Neural cell (in vitro differentiated cells): ENCODE data around the gene RORC. TPM values are rescaled to one million over a fixed set of nuclear protein-coding genes. Genes with fewer than 3 reads are reported as not detected.
"Not testable (repeated sequence)": the region's sequence is repeated elsewhere in the genome, so short reads cannot be mapped to it uniquely, and the experiment has no call there.

Experiments
- H2AFZ ChIP-seq: fragments of 200-600, 300-800 bp; sonication (generic), shearing (Covaris generic); 2 replicates; pipeline ENCODE4 v1.6.0; 2014; ENCODE audit warnings: low read depth, mild to moderate bottlenecking, antibody characterized with exemption, low read length, moderate library complexity
- H3F3A ChIP-seq: fragments of 200-600 bp; shearing (Covaris generic); 2 replicates; pipeline ENCODE4 v1.6.1; 2016; ENCODE audit warnings: mild to moderate bottlenecking, moderate library complexity, mixed read lengths, antibody characterized with exemption, low read length; ENCODE audit not compliant: insufficient read depth, poor library complexity, severe bottlenecking
- H3K27ac ChIP-seq: fragments of 200-600, 300-800 bp; sonication (generic), shearing (Covaris generic); 2 replicates; pipeline ENCODE4 v1.5.1; 2014; ENCODE audit warnings: mild to moderate bottlenecking, low read length, moderate library complexity
- H3K27me3 ChIP-seq: fragments of 300-800, 200-600 bp; sonication (generic), shearing (Covaris generic); 2 replicates; pipeline ENCODE4 v1.6.0; 2014; ENCODE audit warnings: mild to moderate bottlenecking, low read depth, low read length, moderate library complexity; ENCODE audit not compliant: insufficient read depth
- H3K36me3 ChIP-seq: fragments of 300-800, 200-600 bp; sonication (generic), shearing (Covaris generic); 2 replicates; pipeline ENCODE4 v1.5.1; 2014; ENCODE audit warnings: mild to moderate bottlenecking, antibody characterized with exemption, low read length, moderate library complexity; ENCODE audit not compliant: insufficient read depth
- H3K4me2 ChIP-seq: fragments of 300-800, 200-600 bp; sonication (generic), shearing (Covaris generic); 2 replicates; pipeline ENCODE4 v1.6.0; 2014; ENCODE audit warnings: mild to moderate bottlenecking, low read length
- H3K4me3 ChIP-seq: fragments of 300-800, 200-600 bp; sonication (generic), shearing (Covaris generic); 2 replicates; pipeline ENCODE4 v1.5.1; 2014; ENCODE audit warnings: mild to moderate bottlenecking, low read length, moderate library complexity
- H3K79me2 ChIP-seq: fragments of 200-600 bp; shearing (Covaris generic); replicated peaks from 2 replicates; pipeline ENCODE4 v1.6.0; 2014; ENCODE audit warnings: mild to moderate bottlenecking, low read length, moderate library complexity; ENCODE audit not compliant: insufficient read depth
- H3K9ac ChIP-seq: fragments of 300-800, 200-600 bp; sonication (generic), shearing (Covaris generic); 2 replicates; pipeline ENCODE4 v1.6.1; 2016; ENCODE audit warnings: mild to moderate bottlenecking, low read length, mixed read lengths
- H3K9me2 ChIP-seq: fragments of 200-600 bp; shearing (Covaris generic); 2 replicates; pipeline ENCODE4 v1.6.1; 2016; ENCODE audit warnings: mild to moderate bottlenecking, low read length, mixed read lengths; ENCODE audit not compliant: insufficient read depth
- H3K9me3 ChIP-seq: fragments of 200-600, 300-800 bp; sonication (generic), shearing (Covaris generic); 2 replicates; pipeline ENCODE4 v1.6.1; 2016; ENCODE audit warnings: mild to moderate bottlenecking, mixed run types, low read length, moderate library complexity, mixed read lengths
- H4K20me1 ChIP-seq: fragments of 200-600 bp; shearing (Covaris generic); 2 replicates; pipeline ENCODE4 v1.6.1; 2016; ENCODE audit warnings: mild to moderate bottlenecking, mixed run types; ENCODE audit not compliant: insufficient read depth
- EP300 ChIP-seq: fragments of 450-650 bp; conservative IDR thresholded peaks from 2 replicates; pipeline ENCODE4 v1.6.1; 2014; ENCODE audit warnings: antibody characterized with exemption, mild to moderate bottlenecking, moderate library complexity; ENCODE audit not compliant: poor library complexity, severe bottlenecking
- EZH2 ChIP-seq: fragments of 200-600, 300-800 bp; shearing (Covaris generic), sonication (generic); IDR thresholded peaks from 2 replicates; pipeline ENCODE4 v1.6.1; 2014; ENCODE audit warnings: antibody characterized with exemption, low read length, borderline replicate concordance, mild to moderate bottlenecking; ENCODE audit not compliant: insufficient read depth, poor library complexity, severe bottlenecking
- MXI1 ChIP-seq: fragments of 450-650 bp; conservative IDR thresholded peaks from 2 replicates; pipeline ENCODE4 v1.6.1; 2014; ENCODE audit warnings: antibody characterized with exemption, mild to moderate bottlenecking; ENCODE audit not compliant: poor library complexity, severe bottlenecking
- TAF1 ChIP-seq: IDR thresholded peaks from 2 replicates; pipeline ENCODE4 v1.6.1; 2012; ENCODE audit warnings: low read depth
- polyA plus RNA-seq: library from polyadenylated mRNA; depleted of rRNA; stranded (reverse); fragments of >200 nt; gene quantifications from 2 replicates; pipeline ENCODE4 v1.2.3, GENCODE V29; 2014
- TF ChIP-seq, protein P1 (sequence below): fragments of 450-650 bp; IDR thresholded peaks from 2 replicates; pipeline ENCODE4 v1.5.1; 2014; ENCODE audit warnings: antibody characterized with exemption, mild to moderate bottlenecking, moderate library complexity; ENCODE audit not compliant: poor library complexity, severe bottlenecking

The RORC gene
- polyA plus RNA-seq, 1 donor from 2014 or later = 0.45 TPM

DNA sequence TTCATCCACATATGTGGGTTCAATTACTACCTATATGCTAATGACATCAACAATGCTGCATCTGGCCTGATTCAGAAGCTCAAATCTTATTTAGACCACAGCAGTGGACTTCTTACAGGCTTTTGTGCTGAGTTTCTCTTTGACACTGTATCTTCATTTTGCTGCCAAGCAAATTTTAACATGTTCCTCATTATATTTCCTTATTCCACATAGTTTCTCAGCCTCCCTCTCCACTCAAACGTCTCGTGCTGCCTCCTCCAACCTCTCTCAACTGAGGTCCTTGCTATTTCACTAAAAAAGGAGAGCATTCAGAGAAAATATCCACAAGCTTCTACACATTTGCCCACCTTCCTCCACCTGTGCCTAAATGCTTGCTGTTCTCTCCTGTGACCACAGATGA is 47.8 kb downstream of the RORC start:
- no peak overlapping the region for H2AFZ ChIP-seq
- H3K27ac ChIP-seq = no peak overlapping the region
- H3F3A ChIP-seq = no peaks in the 10 kb centered on the region
- no peak overlapping the region for H3K4me2 ChIP-seq
- TF ChIP-seq EZH2 (no peak), EP300 (no peak)
- H3K36me3 ChIP-seq = no peaks in the 10 kb centered on the region
- H3K79me2 ChIP-seq = no peaks in the 10 kb centered on the region
- H3K9ac ChIP-seq = no peak overlapping the region
- H4K20me1 ChIP-seq = no peaks in the 10 kb centered on the region
- no peaks in the 10 kb centered on the region for H3K9me2 ChIP-seq
- no peaks in the 10 kb centered on the region for H3K27me3 ChIP-seq
- no peak overlapping the region for H3K4me3 ChIP-seq
- H3K9me3 ChIP-seq = no peaks in the 10 kb centered on the region

DNA sequence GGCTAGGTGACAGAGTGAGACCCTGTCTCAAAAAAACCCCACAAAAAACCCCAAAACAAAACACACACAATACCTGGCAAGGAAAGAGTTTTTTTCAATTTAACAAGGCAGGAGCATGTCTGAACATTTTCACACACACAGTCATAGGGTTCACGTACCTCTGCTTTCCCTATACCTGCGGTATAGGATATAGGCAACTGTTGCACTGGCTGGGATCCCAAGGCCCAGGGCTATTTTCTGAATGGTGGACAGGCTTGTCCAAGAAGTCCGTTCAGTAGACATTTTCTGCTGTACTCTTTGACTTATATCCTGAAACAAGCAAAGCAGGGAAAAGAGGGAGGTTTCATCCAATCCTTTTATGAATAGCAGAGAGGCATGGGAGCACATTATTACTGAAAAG is 48.9 kb downstream of the RORC start:
- no peaks in the 10 kb centered on the region for H3F3A ChIP-seq
- no peaks in the 10 kb centered on the region for H3K79me2 ChIP-seq
- no peaks in the 10 kb centered on the region for H3K9me3 ChIP-seq
- H2AFZ ChIP-seq = no peak overlapping the region
- no peaks in the 10 kb centered on the region for H3K9me2 ChIP-seq
- H3K4me3 ChIP-seq = no peak overlapping the region
- H3K4me2 ChIP-seq = no peak overlapping the region
- H3K27me3 ChIP-seq = no peaks in the 10 kb centered on the region
- TF ChIP-seq MXI1 = no peak
- no peak overlapping the region for H3K9ac ChIP-seq
- no peaks in the 10 kb centered on the region for H4K20me1 ChIP-seq
- H3K27ac ChIP-seq = no peak overlapping the region
- no peaks in the 10 kb centered on the region for H3K36me3 ChIP-seq

DNA sequence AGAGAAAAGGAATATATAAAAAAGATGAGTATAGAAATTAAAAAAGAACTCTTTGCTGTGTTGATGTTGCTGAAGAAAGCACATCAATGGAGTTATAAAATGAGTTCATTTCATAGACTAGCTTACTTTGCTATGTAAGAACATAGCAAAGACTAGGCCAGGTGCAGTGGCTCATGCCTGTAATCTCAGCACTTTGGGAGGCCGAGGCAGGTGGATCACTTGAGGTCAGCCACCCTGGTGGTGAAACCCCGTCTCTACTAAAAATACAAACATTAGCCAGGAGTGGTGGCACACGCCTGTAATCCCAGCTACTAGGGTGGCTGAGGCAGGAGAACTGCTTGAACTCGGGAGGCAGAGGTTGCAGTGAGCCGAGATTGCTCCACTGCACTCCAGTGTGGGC is 49.6 kb downstream of the RORC start:
- H4K20me1 ChIP-seq = not testable (repeated sequence)

GRCh38 chr1:151780736-151781135 is 50.9 kb downstream of the RORC start:
- H3K4me3 ChIP-seq, H3K27me3 ChIP-seq, H3K36me3 ChIP-seq, H3K9me2 ChIP-seq, H3K4me2 ChIP-seq, H4K20me1 ChIP-seq, H3F3A ChIP-seq, H3K9ac ChIP-seq, H3K9me3 ChIP-seq, H3K27ac ChIP-seq, H2AFZ ChIP-seq, H3K79me2 ChIP-seq: not testable (repeated sequence)

More for the DNA sequence above, 49.6 kb downstream of the RORC start:
- not testable (repeated sequence) for H3K4me2 ChIP-seq, H2AFZ ChIP-seq, H3K36me3 ChIP-seq, H3K9me2 ChIP-seq, H3K27ac ChIP-seq, H3K27me3 ChIP-seq, H3K4me3 ChIP-seq, H3F3A ChIP-seq, H3K79me2 ChIP-seq, H3K9ac ChIP-seq, H3K9me3 ChIP-seq

DNA sequence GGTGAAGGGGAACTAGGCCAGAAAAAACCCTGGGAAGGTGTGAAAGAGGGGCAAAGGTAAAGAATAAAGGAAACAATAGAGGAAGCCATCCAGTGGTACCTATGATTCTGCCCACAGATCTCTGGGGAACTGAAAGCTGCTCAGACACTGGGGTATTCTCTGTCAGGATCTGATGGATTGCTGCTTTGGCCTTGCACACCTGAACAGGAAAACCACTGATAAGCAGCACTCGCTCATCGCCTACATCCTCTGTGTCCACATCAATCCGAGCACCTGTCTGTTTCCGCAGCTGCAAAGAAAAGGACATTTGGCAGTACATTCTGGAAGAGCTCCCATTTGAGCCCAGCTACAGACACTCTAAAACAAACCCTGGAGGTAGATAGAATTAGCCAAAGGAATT is 51.8 kb downstream of the RORC start:
- peaks cover 7% of the 10 kb centered on the region for H3K36me3 ChIP-seq

More for the DNA sequence above, 51.8 kb downstream of the RORC start:
- Histone ChIP-seq H3K9me2 (no peaks in the 10 kb centered on the region), H3F3A (no peaks in the 10 kb centered on the region), H3K9me3 (no peaks in the 10 kb centered on the region), H3K4me3 (no peak overlapping the region), H3K27me3 (no peaks in the 10 kb centered on the region), H2AFZ (no peak overlapping the region), H3K9ac (no peak overlapping the region), H4K20me1 (no peaks in the 10 kb centered on the region), H3K79me2 (no peaks in the 10 kb centered on the region), H3K4me2 (no peak overlapping the region), H3K27ac (no peak overlapping the region)
- no peak for TF ChIP-seq EZH2
- no peak for TF ChIP-seq TAF1
- TF ChIP-seq, protein P1, sequence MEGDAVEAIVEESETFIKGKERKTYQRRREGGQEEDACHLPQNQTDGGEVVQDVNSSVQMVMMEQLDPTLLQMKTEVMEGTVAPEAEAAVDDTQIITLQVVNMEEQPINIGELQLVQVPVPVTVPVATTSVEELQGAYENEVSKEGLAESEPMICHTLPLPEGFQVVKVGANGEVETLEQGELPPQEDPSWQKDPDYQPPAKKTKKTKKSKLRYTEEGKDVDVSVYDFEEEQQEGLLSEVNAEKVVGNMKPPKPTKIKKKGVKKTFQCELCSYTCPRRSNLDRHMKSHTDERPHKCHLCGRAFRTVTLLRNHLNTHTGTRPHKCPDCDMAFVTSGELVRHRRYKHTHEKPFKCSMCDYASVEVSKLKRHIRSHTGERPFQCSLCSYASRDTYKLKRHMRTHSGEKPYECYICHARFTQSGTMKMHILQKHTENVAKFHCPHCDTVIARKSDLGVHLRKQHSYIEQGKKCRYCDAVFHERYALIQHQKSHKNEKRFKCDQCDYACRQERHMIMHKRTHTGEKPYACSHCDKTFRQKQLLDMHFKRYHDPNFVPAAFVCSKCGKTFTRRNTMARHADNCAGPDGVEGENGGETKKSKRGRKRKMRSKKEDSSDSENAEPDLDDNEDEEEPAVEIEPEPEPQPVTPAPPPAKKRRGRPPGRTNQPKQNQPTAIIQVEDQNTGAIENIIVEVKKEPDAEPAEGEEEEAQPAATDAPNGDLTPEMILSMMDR = no peak
- no peak for TF ChIP-seq MXI1
